Ovary (tissue), 9 donors: ENCODE measurements around the gene SORCS3. TPM values are rescaled to one million over a fixed set of nuclear protein-coding genes. Genes with fewer than 3 reads are reported as not detected.

Experiments
- DNase-seq, 5 donors: peaks; one replicate each; pipeline ENCODE4 v3.0.0-alpha.2; 2019 to 2020
- H3K27ac ChIP-seq, 2 donors: fragments of 200-600 bp; one replicate each; pipeline versions ENCODE4 v1.5.1 to v1.8.0; 2019 to 2022
- H3K27me3 ChIP-seq: fragments of 200-600 bp; one replicate; pipeline ENCODE4 v1.8.0; 2022
- H3K36me3 ChIP-seq: fragments of 200-600 bp; sonication (generic); one replicate; pipeline ENCODE4 v1.5.1; 2019
- H3K4me1 ChIP-seq: one replicate; pipeline ENCODE4 v1.8.1; 2013; ENCODE audit warnings: mild to moderate bottlenecking, moderate library complexity; ENCODE audit not compliant: insufficient read depth
- H3K4me3 ChIP-seq: fragments of 200-600 bp; sonication (generic); one replicate; pipeline ENCODE4 v1.5.1; 2017
- H3K9me3 ChIP-seq, 2 donors: fragments of 200-600 bp in 1 of 2; sonication (generic) in 1 of 2; one replicate each; pipeline versions ENCODE4 v1.5.1 to v1.8.1; 2013 to 2019; ENCODE audit warnings: mild to moderate bottlenecking in 1 of 2, moderate library complexity in 1 of 2
- EP300 ChIP-seq: sonication (generic); formaldehyde crosslinking; IDR thresholded peaks from one replicate; pipeline ENCODE4 v1.6.1; 2017; ENCODE audit warnings: antibody characterized with exemption
- POLR2A ChIP-seq: fragments of 450-650 bp; IDR thresholded peaks from one replicate; pipeline ENCODE4 v1.6.1; 2017; ENCODE audit warnings: antibody characterized with exemption, mild to moderate bottlenecking, moderate library complexity
- WGBS, 3 donors: extraction: QIAGEN DNeasy Blood & Tissue Kit in 1 of 3; methylation state at CpG; one replicate each; pipeline versions ENCODE4 v1.1.5 to v1.1.7; 2013 to 2017; 5-methylcytosine and 5-hydroxymethylcytosine counted together
- intact Hi-C, 4 donors: fragments of 100-400 bp; cut with DNase I; formaldehyde crosslinking; loops; one replicate each; pipeline versions ENCODE4 v1.11.0 to v1.15.1; 2022 to 2023
- polyA plus RNA-seq, 2 donors: library from polyadenylated mRNA; stranded (reverse); fragments of 200-250 nt in 1 of 2; fragments of 350-450 nt in 1 of 2; fragmentation: Illumina TruSeq in 1 of 2; extraction: RNeasy Lipid Tissue Mini Kit (QIAGEN cat#74804) in 1 of 2; gene quantifications; one replicate each; pipeline ENCODE4 v1.2.3, GENCODE V29; 2013 to 2014
- total RNA-seq, 7 donors: library from RNA; depleted of rRNA in 2 of 7; stranded (reverse); fragments of >200 nt in 2 of 7; fragmentation: NEBNext Ultra II Directional in 3 of 7; extraction: Animal tissue kit (Norgen Biotek cat#: 25700) in 3 of 7; gene quantifications; one replicate each; pipeline versions ENCODE4 v1.1.0 to v1.2.4, GENCODE V29; 2016 to 2023
- TF ChIP-seq, protein P1 (sequence below), 3 donors: fragments of 450-650 bp in 2 of 3; fragments of 200-600 bp in 1 of 3; IDR thresholded peaks; one replicate each; pipeline versions ENCODE4 v1.5.1 to v1.8.0; 2016 to 2022; ENCODE audit warnings: antibody characterized with exemption in 3 of 3, mild to moderate bottlenecking in 1 of 3
- donor health status: DM: no; HTN: no; CAD: no; lungs with moderate emphysema.
- donor health status: DM: no; HTN: no; CAD: no.
- donor health status: Bipolar disorder and iron deficiency.
- donor health status: DM: yes; HTN: yes; CAD: no.
- donor health status: DM: no; HTN: no; CAD: no.
- donor health status: DM: yes; HTN: yes; CAD: no.

Gene SORCS3
- total and polyA plus RNA-seq, 9 donors = 0.07 to 4.5 (median 0.79) TPM; not detected in 1

GRCh38 chr10:104894681-104895080 is 253.6 kb downstream of the SORCS3 start:
- WGBS, 3 donors = 43 to 67% (median 48%) methylated on average over 3 of the region's 3 CpGs
- Histone ChIP-seq H3K36me3 (no peaks in the 10 kb centered on the region), H3K4me1 (no peaks in the 10 kb centered on the region), H3K9me3 (no peaks in the 10 kb centered on the region), H3K27ac (no peak overlapping the region), H3K4me3 (no peak overlapping the region), H3K27me3 (no peaks in the 10 kb centered on the region)
- DNase-seq = no peak
- TF ChIP-seq EP300 = no peak
- TF ChIP-seq POLR2A = no peak
- TF ChIP-seq, protein P1, sequence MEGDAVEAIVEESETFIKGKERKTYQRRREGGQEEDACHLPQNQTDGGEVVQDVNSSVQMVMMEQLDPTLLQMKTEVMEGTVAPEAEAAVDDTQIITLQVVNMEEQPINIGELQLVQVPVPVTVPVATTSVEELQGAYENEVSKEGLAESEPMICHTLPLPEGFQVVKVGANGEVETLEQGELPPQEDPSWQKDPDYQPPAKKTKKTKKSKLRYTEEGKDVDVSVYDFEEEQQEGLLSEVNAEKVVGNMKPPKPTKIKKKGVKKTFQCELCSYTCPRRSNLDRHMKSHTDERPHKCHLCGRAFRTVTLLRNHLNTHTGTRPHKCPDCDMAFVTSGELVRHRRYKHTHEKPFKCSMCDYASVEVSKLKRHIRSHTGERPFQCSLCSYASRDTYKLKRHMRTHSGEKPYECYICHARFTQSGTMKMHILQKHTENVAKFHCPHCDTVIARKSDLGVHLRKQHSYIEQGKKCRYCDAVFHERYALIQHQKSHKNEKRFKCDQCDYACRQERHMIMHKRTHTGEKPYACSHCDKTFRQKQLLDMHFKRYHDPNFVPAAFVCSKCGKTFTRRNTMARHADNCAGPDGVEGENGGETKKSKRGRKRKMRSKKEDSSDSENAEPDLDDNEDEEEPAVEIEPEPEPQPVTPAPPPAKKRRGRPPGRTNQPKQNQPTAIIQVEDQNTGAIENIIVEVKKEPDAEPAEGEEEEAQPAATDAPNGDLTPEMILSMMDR (IDR thresholded peaks at IDR 0.05) = no peak
- intact Hi-C loops = no loop called here

DNA sequence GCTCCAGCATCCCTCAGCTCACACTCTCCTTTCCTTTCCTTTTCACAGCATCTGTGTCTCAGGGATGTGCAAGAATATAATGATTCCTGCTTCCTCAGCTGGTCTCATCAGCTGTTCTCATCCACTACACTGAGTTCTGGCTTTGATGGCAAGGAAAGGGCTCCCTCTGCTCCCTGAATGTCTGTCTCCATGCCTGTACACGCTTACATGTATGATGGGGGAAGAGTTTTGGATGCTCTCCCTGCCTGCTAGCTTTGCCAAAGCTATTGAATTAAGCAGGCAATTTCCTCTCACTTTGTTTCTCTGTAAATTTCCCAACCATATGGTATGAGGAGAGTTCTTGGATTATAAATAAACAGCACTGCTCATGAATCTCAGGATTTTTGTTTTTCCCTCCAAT is 254.5 kb downstream of the SORCS3 start:
- intact Hi-C loops = no loop called here

DNA sequence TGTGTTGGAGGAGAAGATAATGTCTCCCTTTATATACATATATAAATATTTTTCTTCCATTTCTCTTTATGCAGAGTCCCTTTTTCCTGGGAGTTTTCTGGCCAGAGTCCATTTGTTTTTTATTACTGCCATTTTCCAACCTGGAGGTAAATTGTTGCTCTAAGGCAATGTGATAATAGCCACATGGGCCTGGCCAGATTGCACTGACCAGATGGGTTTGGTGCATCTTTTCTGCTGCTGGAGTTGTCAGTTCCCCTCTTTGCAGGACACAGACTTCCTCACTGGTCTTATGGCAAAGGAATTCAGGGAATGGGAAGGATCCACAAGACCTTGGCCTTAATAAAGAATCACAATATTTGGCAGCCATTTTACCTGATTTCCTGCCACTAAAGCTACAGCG is 254.9 kb downstream of the SORCS3 start:
- no peaks in the 10 kb centered on the region for H3K27me3 ChIP-seq
- no peaks in the 10 kb centered on the region for H3K4me1 ChIP-seq
- TF ChIP-seq EP300 (no peak), POLR2A (no peak)
- TF ChIP-seq, protein P1 (IDR thresholded peaks at IDR 0.05) = no peak
- no peak for DNase-seq
- no peak overlapping the region for H3K4me3 ChIP-seq
- intact Hi-C loops = no loop called here
- no peak overlapping the region for H3K27ac ChIP-seq
- 0 to 7% (median 4%) methylated on average over 1 of the region's 1 CpG for WGBS, 3 donors
- H3K36me3 ChIP-seq = no peaks in the 10 kb centered on the region
- H3K9me3 ChIP-seq = no peaks in the 10 kb centered on the region

More for the DNA sequence above, 254.5 kb downstream of the SORCS3 start:
- WGBS, 3 donors = 9 to 19% (median 16%) methylated on average over 1 of the region's 1 CpG
- no peaks in the 10 kb centered on the region for H3K27me3 ChIP-seq
- TF ChIP-seq EP300 = no peak
- TF ChIP-seq, protein P1 (IDR thresholded peaks at IDR 0.05) = no peak
- TF ChIP-seq POLR2A = no peak
- H3K27ac ChIP-seq = no peak overlapping the region
- DNase-seq = no peak
- H3K4me1 ChIP-seq = no peaks in the 10 kb centered on the region
- no peaks in the 10 kb centered on the region for H3K36me3 ChIP-seq
- no peaks in the 10 kb centered on the region for H3K9me3 ChIP-seq
- no peak overlapping the region for H3K4me3 ChIP-seq

- intact Hi-C loops = no loop called here
- Histone ChIP-seq H3K27ac (no peak overlapping the region), H3K9me3 (no peaks in the 10 kb centered on the region)
These were observed 256.6 kb downstream of the SORCS3 start for GRCh38 chr10:104897696-104898095.

More at GRCh38 chr10:104897696-104898095, 256.6 kb downstream of the SORCS3 start:
- no peak overlapping the region for H3K4me3 ChIP-seq
- 71 to 83% (median 76%) methylated on average over 4 of the region's 4 CpGs for WGBS, 3 donors
- DNase-seq = no peak
- H3K27me3 ChIP-seq = no peaks in the 10 kb centered on the region
- H3K36me3 ChIP-seq = no peaks in the 10 kb centered on the region
- TF ChIP-seq, protein P1 (IDR thresholded peaks at IDR 0.05) = no peak
- TF ChIP-seq POLR2A = no peak
- no peaks in the 10 kb centered on the region for H3K4me1 ChIP-seq
